ENCODE results near the gene ATF2.

Gene ATF2, protein sequence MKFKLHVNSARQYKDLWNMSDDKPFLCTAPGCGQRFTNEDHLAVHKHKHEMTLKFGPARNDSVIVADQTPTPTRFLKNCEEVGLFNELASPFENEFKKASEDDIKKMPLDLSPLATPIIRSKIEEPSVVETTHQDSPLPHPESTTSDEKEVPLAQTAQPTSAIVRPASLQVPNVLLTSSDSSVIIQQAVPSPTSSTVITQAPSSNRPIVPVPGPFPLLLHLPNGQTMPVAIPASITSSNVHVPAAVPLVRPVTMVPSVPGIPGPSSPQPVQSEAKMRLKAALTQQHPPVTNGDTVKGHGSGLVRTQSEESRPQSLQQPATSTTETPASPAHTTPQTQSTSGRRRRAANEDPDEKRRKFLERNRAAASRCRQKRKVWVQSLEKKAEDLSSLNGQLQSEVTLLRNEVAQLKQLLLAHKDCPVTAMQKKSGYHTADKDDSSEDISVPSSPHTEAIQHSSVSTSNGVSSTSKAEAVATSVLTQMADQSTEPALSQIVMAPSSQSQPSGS

DNA sequence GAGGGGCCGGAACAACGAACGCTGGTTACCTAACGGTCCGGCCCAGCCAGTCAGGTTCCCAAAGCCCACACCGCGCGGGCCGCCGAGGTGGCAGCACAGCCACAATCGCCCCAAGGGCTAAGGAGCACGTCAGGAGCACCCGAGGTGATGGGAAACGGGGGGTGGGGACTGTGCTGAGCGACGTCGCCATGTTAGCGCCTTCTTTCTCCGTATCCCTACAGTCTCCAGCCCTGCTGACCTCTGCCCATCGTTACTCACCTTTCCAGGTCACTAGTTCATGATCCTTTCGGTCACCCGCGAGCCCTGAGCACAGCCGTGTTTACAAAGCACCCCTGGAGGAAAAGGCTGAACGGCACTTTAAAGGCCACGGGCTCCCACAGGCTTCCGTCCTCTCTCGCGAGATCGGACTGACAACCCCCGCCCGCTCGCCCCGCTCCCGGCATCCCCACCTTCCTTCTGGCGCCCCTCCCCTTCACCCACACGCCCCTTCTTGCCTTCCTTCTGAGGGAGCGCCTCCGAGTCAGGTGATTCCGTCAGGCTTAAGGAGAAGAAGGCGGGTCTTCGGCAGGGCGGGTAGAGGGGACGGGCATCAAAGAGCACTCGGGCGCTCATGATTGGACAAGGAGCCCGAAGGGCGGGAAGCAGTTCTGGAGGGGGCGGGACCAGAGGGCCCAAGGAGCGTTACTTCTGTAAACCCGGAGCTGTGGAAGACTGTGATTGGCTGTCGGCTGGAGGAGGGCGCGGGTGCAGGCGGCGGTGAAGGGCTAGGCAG, at the start of gene ATF2:
Gene ATF2, minus strand, starts transcription at position 412 of the 772 bp plus-strand sequence. CDS start 31,760 bp downstream, outside the sequence.
- H3K4me1 Mint-ChIP-seq (ENCODE audit: low read depth) = peaks cover 52% of the 10 kb centered on the region
- H3K36me3 Mint-ChIP-seq (ENCODE audit: low read depth) = peaks cover 17% of the 10 kb centered on the region
- H3K27me3 Mint-ChIP-seq = no peaks in the 10 kb centered on the region
- H3K27ac Mint-ChIP-seq = peak within 1 kb of the TSS; percentile 99
- peak within 1 kb of the TSS; percentile 100 for H3K4me3 Mint-ChIP-seq
- H3K9me3 Mint-ChIP-seq = no peaks in the 10 kb centered on the region

- peaks cover 12% of the 10 kb centered on the region for H3K4me1 Mint-ChIP-seq (ENCODE audit: low read depth)
- H3K9me3 Mint-ChIP-seq = no peaks in the 10 kb centered on the region
- H3K4me3 Mint-ChIP-seq = no peak overlapping the region
- no peak overlapping the region for H3K27ac Mint-ChIP-seq
- H3K36me3 Mint-ChIP-seq (ENCODE audit: low read depth) = no peaks in the 10 kb centered on the region
- peaks cover 9% of the 10 kb centered on the region for H3K27me3 Mint-ChIP-seq
Observed at GRCh38 chr2:175207741-175208438, 39.9 kb upstream of the ATF2 start.

DNA sequence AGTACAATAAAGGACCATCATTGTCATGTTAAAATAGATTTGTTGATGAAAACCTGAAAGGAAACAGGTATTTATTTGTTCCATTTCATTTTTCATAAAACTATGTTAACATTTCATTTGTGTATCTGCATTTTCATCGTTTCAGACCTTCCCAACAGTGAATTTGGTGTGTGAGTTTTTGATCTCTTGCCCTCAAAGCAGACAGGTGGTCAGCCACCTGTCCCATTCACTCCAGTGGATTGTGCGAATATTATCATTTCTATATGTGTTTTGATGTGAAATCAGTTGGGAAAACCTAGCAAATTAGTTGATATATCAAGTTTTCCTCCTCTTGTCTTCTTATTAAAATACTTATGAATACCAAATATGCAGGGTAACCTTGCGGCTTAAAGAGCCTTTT, 38.9 kb upstream of the ATF2 start:
- H3K36me3 Mint-ChIP-seq (ENCODE audit: low read depth) = no peaks in the 10 kb centered on the region
- no peak overlapping the region for H3K27ac Mint-ChIP-seq
- peaks cover 12% of the 10 kb centered on the region for H3K4me1 Mint-ChIP-seq (ENCODE audit: low read depth)
- H3K9me3 Mint-ChIP-seq = no peaks in the 10 kb centered on the region
- peaks cover 8% of the 10 kb centered on the region for H3K27me3 Mint-ChIP-seq
- H3K4me3 Mint-ChIP-seq = no peak overlapping the region

DNA sequence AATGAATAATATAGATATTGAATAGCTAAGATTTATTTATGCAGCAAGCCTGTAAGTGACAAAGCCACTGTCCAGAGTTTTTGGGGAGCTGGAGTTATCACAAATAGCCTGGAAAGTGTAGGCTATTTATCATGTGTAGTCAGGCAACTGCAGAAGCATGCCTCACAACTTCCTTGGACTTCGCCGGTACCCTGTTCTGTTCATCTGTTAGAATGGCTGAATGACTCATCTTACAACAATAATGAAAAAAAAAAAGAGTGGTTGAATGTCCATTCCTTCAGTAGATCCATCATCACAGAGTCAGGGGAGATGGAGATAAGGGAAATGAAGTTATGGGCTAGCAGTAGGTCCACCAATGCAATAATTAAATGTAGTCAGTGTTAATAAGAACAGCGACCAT, 37.5 kb upstream of the ATF2 start:
- Mint-ChIP-seq H3K27ac (no peak overlapping the region), H3K9me3 (no peaks in the 10 kb centered on the region), H3K36me3 (ENCODE audit: low read depth) (no peaks in the 10 kb centered on the region), H3K27me3 (peaks cover 10% of the 10 kb centered on the region), H3K4me1 (ENCODE audit: low read depth) (peaks cover 12% of the 10 kb centered on the region), H3K4me3 (no peak overlapping the region)

DNA sequence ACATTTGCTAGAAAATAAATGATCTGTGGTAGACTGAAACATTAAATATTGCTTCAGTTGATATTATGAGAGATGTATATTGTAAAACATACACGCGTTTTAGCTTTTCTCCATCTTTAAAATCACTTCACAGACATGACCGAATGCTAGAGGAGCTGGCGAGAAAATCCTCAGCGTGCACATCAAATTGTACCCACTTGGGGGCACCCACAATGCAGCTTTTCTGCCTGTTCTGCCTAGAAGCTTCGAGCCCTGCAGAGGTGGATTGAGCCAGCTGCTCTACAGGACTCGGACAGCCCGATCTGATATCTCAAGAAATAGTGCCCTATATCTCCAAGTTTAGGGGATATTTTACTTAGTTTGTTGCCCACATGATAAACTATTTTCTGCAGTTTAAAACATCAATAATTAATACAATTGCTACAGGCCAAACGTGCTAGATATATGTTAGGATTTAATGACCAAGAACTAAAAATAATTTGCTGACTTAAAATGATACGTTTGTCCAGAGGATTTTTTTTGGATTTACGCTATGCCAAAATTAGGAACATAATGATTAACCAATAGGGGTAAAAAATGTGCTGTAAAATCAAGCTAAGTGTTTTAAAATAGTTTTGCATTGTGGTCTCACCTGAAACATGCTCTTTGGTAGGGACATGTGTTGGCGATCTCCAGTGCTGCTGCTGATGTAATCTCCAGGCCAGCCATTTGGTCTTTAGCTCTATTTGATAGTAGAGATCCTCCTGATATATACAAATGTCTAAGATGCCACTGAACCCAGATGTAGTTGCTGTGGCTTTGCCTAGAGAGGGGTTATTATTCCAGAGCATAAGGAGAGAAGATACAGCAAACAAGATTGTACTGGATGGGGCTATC, 35.9 kb upstream of the ATF2 start:
- H3K9me3 Mint-ChIP-seq = no peaks in the 10 kb centered on the region
- H3K27me3 Mint-ChIP-seq = peaks cover 22% of the 10 kb centered on the region
- H3K36me3 Mint-ChIP-seq (ENCODE audit: low read depth) = no peaks in the 10 kb centered on the region
- no peak overlapping the region for H3K27ac Mint-ChIP-seq
- H3K4me1 Mint-ChIP-seq (ENCODE audit: low read depth) = peaks cover 12% of the 10 kb centered on the region
- H3K4me3 Mint-ChIP-seq = no peak overlapping the region

DNA sequence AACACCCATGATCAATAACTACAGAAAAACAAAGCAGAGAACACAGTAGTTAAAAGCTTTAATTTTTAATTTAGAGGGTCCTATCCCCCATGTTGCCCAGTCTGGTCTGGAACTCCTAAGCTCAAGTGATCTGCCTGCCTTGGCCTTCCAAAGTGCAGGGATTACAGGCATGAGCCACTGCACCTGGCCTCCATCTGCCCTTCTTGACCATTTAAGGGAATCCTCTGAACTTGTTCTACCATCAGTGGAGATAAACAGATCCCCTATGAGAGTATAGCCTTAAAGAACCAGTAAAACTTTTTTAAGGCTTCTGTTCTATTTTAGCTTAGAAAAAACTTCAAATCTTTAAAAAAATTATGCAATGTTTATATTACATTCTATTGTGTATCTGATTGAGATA, 27.0 kb upstream of the ATF2 start:
- H3K4me1 Mint-ChIP-seq (ENCODE audit: low read depth) = no peaks in the 10 kb centered on the region

GRCh38 chr2:175188761-175189160, 20.8 kb upstream of the ATF2 start:
- no peak overlapping the region for H3K27ac Mint-ChIP-seq
- no peaks in the 10 kb centered on the region for H3K9me3 Mint-ChIP-seq
- H3K4me3 Mint-ChIP-seq = no peak overlapping the region
- no peaks in the 10 kb centered on the region for H3K4me1 Mint-ChIP-seq (ENCODE audit: low read depth)
- peaks cover 3% of the 10 kb centered on the region for H3K36me3 Mint-ChIP-seq (ENCODE audit: low read depth)
- peaks cover 30% of the 10 kb centered on the region for H3K27me3 Mint-ChIP-seq

More for the DNA sequence above, 27.0 kb upstream of the ATF2 start:
- H3K4me3 Mint-ChIP-seq = no peak overlapping the region
- H3K36me3 Mint-ChIP-seq (ENCODE audit: low read depth) = peaks cover 3% of the 10 kb centered on the region
- H3K27ac Mint-ChIP-seq = no peak overlapping the region
- H3K27me3 Mint-ChIP-seq = peaks cover 47% of the 10 kb centered on the region
- no peaks in the 10 kb centered on the region for H3K9me3 Mint-ChIP-seq

DNA sequence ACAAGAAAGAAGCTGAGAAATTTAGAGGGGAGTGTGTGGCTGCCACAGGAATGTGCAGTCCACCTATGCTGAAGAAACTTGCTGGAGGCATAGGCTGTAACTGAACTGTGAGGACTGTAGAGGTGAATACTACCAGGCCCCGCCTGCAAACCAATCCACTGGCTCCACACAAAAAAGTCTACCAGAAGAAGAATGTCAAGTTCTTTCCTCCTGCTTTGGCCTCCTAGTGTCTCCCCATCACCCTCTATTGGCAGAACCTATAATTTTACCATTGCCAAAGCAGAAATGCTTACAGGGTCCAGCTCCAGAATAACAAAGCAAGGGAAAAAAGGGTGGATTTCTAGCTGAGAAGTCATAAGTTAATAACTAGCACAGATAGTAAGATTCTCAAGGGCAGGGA, 19.4 kb upstream of the ATF2 start:
- no peak overlapping the region for H3K27ac Mint-ChIP-seq

GRCh38 chr2:175183674-175184073, 15.7 kb upstream of the ATF2 start:
- Mint-ChIP-seq H3K36me3 (ENCODE audit: low read depth) (peaks cover 26% of the 10 kb centered on the region), H3K27me3 (peaks cover 3% of the 10 kb centered on the region), H3K4me3 (no peak overlapping the region), H3K4me1 (ENCODE audit: low read depth) (peaks cover 22% of the 10 kb centered on the region), H3K27ac (no peak overlapping the region), H3K9me3 (peaks cover 7% of the 10 kb centered on the region)

More for the DNA sequence above, 19.4 kb upstream of the ATF2 start:
- Mint-ChIP-seq H3K36me3 (ENCODE audit: low read depth) (peaks cover 3% of the 10 kb centered on the region), H3K4me1 (ENCODE audit: low read depth) (peaks cover 1% of the 10 kb centered on the region), H3K9me3 (no peaks in the 10 kb centered on the region), H3K27me3 (peaks cover 24% of the 10 kb centered on the region), H3K4me3 (no peak overlapping the region)

GRCh38 chr2:175181877-175182308, 13.9 kb upstream of the ATF2 start:
- Mint-ChIP-seq H3K27ac (peak overlapping the region; percentile 98), H3K4me1 (ENCODE audit: low read depth) (peaks cover 35% of the 10 kb centered on the region), H3K9me3 (peaks cover 7% of the 10 kb centered on the region), H3K36me3 (ENCODE audit: low read depth) (peaks cover 44% of the 10 kb centered on the region), H3K27me3 (no peaks in the 10 kb centered on the region), H3K4me3 (peak overlapping the region; percentile 91)

GRCh38 chr2:175181104-175181876, 13.3 kb upstream of the ATF2 start, which contains the start of gene ATP5MC3:
Gene ATP5MC3, minus strand, starts transcription at chr2:175181710. Its CDS starts 317 bp downstream, at chr2:175181393.
- Mint-ChIP-seq H3K27me3 (no peaks in the 10 kb centered on the region), H3K9me3 (peaks cover 7% of the 10 kb centered on the region), H3K36me3 (ENCODE audit: low read depth) (peaks cover 50% of the 10 kb centered on the region), H3K4me1 (ENCODE audit: low read depth) (peaks cover 39% of the 10 kb centered on the region), H3K4me3 (peak within 1 kb of the TSS; percentile 91), H3K27ac (peak within 1 kb of the TSS; percentile 98)

- H3K36me3 Mint-ChIP-seq (ENCODE audit: low read depth) = peaks cover 54% of the 10 kb centered on the region
- peaks cover 39% of the 10 kb centered on the region for H3K4me1 Mint-ChIP-seq (ENCODE audit: low read depth)
- peak overlapping the region; percentile 91 for H3K4me3 Mint-ChIP-seq
- H3K27me3 Mint-ChIP-seq = no peaks in the 10 kb centered on the region
- peak overlapping the region; percentile 98 for H3K27ac Mint-ChIP-seq
- H3K9me3 Mint-ChIP-seq = peaks cover 7% of the 10 kb centered on the region
Observed at GRCh38 chr2:175180701-175181103, 12.7 kb upstream of the ATF2 start.

GRCh38 chr2:175176624-175177023, 8.6 kb upstream of the ATF2 start:
- Mint-ChIP-seq H3K27me3 (no peaks in the 10 kb centered on the region), H3K4me3 (no peak overlapping the region), H3K9me3 (peaks cover 2% of the 10 kb centered on the region), H3K36me3 (ENCODE audit: low read depth) (peaks cover 84% of the 10 kb centered on the region), H3K4me1 (ENCODE audit: low read depth) (peaks cover 31% of the 10 kb centered on the region), H3K27ac (no peak overlapping the region)
